ENCODE measurements around the gene ATP6V1E1. TPM values are rescaled to one million over a fixed set of nuclear protein-coding genes. Genes with fewer than 3 reads are reported as not detected.
"Not testable (repeated sequence)": the region's sequence is repeated elsewhere in the genome, so short reads cannot be mapped to it uniquely, and the experiment has no call there.

ATP6V1E1 gene
- total RNA-seq, 2 experiments from 2014 or later, result 95.5 to 97.9 TPM

DNA sequence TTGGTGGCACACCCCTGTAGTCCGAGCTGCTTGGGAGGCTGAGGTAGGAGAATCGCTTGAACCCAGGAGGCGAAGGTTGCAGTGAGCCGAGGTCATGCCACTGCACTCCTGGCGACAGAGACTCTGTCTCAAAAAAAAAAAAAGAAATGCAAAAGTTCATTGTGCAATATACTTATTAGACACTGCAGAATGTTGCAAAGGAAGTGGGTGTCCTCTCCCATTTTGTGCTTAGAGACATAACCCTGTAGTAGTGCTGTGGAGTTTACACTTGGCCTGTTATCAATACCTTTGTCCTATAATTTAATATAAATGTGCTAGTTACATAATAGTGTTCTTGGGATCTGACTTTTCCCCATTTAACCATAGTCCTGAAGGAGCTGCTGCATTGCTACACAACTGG, 19.4 kb upstream of the ATP6V1E1 start:
- intact Hi-C loops (cut with micrococcal nuclease), result no loop called here
- H3K4me1 Mint-ChIP-seq (ENCODE audit: low read depth), result peaks cover 5% of the 10 kb centered on the region
- ChIA-PET POLR2A (no interaction called here), CTCF (no interaction called here)
- H3K4me3 Mint-ChIP-seq, result no peak overlapping the region
- peaks cover 3% of the 10 kb centered on the region for H3K36me3 Mint-ChIP-seq
- H3K27me3 Mint-ChIP-seq, result no peaks in the 10 kb centered on the region
- H3K9me3 Mint-ChIP-seq, result no peaks in the 10 kb centered on the region
- H3K27ac Mint-ChIP-seq, result no peak overlapping the region
- no peak for DNase-seq

DNA sequence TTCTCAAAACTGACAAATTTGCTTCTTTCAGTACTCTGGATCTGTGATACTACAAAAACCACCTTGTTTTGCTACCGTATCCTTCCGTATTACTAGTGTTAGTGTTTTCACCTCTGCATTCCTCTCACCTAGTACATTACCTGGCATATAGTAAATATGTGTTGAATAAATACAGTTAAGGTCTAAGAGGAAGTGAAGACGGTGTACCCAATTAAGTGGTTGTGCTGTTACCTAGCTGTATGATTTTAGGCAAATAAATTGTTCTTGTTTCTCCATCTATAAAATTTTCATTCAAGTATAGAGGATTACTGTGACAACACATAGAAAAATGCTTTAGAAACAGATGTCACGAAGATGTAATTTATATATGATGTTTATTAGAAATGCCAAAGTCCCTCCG, 18.9 kb upstream of the ATP6V1E1 start:
- peaks cover 7% of the 10 kb centered on the region for H3K4me1 Mint-ChIP-seq (ENCODE audit: low read depth)
- H3K9me3 Mint-ChIP-seq, result no peaks in the 10 kb centered on the region
- H3K27ac Mint-ChIP-seq, result no peak overlapping the region
- H3K36me3 Mint-ChIP-seq, result peaks cover 6% of the 10 kb centered on the region
- no peak for DNase-seq
- ChIA-PET POLR2A (no interaction called here), CTCF (no interaction called here)
- H3K4me3 Mint-ChIP-seq, result no peak overlapping the region
- H3K27me3 Mint-ChIP-seq, result no peaks in the 10 kb centered on the region
- intact Hi-C loops (cut with micrococcal nuclease), result no loop called here

DNA sequence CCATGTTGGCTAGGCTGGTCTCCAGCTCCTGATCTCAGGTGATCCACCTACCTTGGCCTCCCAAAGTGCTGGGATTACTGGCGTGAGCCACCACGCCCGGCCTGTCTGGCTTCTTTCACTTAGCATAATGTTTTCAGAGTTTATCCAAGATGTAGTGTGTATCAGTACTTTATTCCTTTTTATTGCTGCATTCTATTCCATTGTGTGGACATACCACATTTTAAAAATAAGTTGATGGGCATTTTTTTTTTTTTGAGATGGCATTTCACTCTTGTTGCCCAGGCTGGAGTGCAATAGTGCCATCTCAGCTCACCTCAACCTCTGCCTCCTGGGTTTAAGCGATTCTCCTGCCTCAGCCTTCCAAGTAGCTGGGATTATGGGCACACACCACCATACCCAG, 13.8 kb upstream of the ATP6V1E1 start:
- POLR2A ChIA-PET; CTCF ChIA-PET; H3K27me3 Mint-ChIP-seq; DNase-seq; H3K4me3 Mint-ChIP-seq; H3K27ac Mint-ChIP-seq; H3K9me3 Mint-ChIP-seq; intact Hi-C loops (cut with micrococcal nuclease): not testable (repeated sequence)
- Mint-ChIP-seq H3K36me3 (peaks cover 15% of the 10 kb centered on the region), H3K4me1 (ENCODE audit: low read depth) (peaks cover 22% of the 10 kb centered on the region)

DNA sequence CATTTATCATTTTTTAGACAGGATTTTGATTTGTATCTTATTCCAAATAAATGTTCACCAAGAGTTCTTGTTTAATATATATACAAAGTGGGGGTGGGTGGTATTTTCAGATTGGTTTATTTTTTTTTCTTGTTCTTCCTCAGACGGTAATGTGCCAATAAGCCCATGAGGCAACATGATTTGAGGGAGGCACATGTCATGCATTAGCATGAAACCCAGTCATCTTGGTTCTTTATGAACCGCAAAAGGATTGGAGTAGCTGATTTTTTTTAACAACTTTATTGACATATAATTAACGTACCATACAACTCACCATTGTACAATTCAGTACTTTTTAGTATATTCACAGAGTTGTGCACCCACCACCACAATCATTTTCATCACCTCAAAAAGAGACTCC, 12.7 kb upstream of the ATP6V1E1 start:
- peaks cover 21% of the 10 kb centered on the region for H3K4me1 Mint-ChIP-seq (ENCODE audit: low read depth)
- H3K9me3 Mint-ChIP-seq, result no peaks in the 10 kb centered on the region
- ChIA-PET CTCF (interaction anchor here (0.9 kb wide), 1 partner anchor 102 kb away, joined by 4 read pairs; no protein-coding TSS in a partner anchor), POLR2A (no interaction called here)
- intact Hi-C loops (cut with micrococcal nuclease), result no loop called here
- H3K4me3 Mint-ChIP-seq, result no peak overlapping the region
- H3K36me3 Mint-ChIP-seq, result peaks cover 14% of the 10 kb centered on the region
- no peaks in the 10 kb centered on the region for H3K27me3 Mint-ChIP-seq
- no peak overlapping the region for H3K27ac Mint-ChIP-seq
- DNase-seq, result no peak

DNA sequence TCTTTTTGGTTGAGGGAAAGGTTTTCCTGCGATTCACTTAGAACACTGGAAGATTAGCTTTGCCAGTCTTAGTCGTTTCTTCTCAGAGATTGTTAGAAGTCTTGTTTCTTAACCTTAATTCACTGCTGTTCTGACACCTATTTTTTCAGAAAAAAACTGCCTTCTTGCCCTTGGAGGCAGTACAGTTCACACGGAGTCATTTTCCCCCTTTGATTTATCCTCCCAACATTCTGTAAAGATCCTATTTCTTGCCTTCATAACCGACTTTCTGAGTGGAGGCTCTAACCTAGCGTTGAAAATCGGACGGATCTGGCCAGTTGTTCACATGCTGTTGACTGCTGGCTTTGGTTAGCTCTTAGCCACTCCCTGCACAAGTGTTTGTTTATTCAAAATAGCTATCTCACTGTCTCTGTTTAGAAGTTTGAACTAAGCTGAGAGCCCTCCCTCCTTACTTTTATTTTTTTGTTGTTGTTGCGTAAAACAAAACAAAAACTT, 10.7 kb upstream of the ATP6V1E1 start:
- no peak for DNase-seq
- CTCF ChIA-PET, result interaction anchor here (1.2 kb wide), 3 partner anchors 191 to 552 kb away, joined by 3 to 6 read pairs (median 3); no protein-coding TSS in a partner anchor

DNA sequence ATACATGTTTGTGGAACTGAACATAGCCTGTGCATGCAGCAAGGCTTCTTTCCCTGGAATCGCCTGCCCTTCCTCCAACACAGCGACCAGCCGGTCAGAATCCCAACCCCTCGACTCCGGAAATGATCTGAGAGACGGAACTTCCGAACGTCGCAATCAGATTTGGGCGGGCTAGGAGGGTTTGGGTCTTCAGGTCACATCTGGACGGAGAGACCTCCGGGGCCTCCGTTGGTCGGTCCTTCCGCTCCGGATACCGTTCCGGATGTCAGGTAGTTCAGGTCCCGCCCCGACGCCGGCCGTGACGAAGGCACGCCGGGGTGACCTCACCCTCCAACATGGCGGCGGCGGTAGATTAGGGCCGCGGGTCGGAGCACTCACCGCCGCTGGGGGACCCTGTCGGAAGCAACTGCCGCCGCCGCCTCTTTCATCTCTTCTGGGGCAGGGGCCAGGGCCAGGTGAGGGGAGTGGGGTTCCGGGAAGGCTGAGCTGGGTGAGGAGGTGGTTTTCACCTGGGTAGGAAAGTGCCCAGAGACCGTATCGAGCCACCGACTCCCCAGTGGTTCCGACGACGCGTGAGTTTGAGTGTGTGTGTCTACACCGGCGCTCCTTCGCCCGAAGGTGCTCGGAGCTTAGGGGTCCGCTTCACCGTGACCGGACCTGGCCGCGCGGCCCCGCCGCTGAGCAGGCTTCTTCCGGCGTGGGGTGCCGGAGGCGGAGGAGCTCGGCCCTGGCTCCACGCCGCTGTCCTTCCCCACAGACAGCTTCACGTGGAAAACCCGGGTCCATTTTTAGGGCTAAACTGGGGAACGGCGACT, 10.1 kb upstream of the ATP6V1E1 start, which contains the start of gene BCL2L13:
BCL2L13 (plus strand) TSS at position 326 of the 815 bp plus-strand sequence. CDS start 16,955 bp downstream, outside the sequence.
- H3K4me3 Mint-ChIP-seq, result peak within 1 kb of the TSS; percentile 87
- H3K4me1 Mint-ChIP-seq (ENCODE audit: low read depth), result peaks cover 21% of the 10 kb centered on the region
- DNase-seq, result peak; percentile 93
- peak within 1 kb of the TSS; percentile 89 for H3K27ac Mint-ChIP-seq
- POLR2A ChIA-PET, result interaction anchor here (0.5 to 1.6 kb wide), 13 partner anchors 17 to 480 kb away, joined by 3 to 6 read pairs (median 4); partner anchors contain the start of genes HDHD5 and PEX26
- H3K36me3 Mint-ChIP-seq, result peaks cover 14% of the 10 kb centered on the region
- H3K9me3 Mint-ChIP-seq, result no peaks in the 10 kb centered on the region
- intact Hi-C loops (cut with micrococcal nuclease), result loop anchor here (1.0 to 5.0 kb wide), 3 partner anchors 10 to 439 kb away; partner anchors contain the start of genes ATP6V1E1 and PEX26
- H3K27me3 Mint-ChIP-seq, result no peaks in the 10 kb centered on the region
- CTCF ChIA-PET, result interaction anchor here (1.2 kb wide), 3 partner anchors 192 to 551 kb away, joined by 3 to 6 read pairs (median 3); no protein-coding TSS in a partner anchor

More for the DNA sequence above, 10.7 kb upstream of the ATP6V1E1 start:
- peaks cover 14% of the 10 kb centered on the region for H3K36me3 Mint-ChIP-seq
- H3K27ac Mint-ChIP-seq, result peak overlapping the region; percentile 89
- no peaks in the 10 kb centered on the region for H3K27me3 Mint-ChIP-seq
- peaks cover 21% of the 10 kb centered on the region for H3K4me1 Mint-ChIP-seq (ENCODE audit: low read depth)
- H3K4me3 Mint-ChIP-seq, result peak overlapping the region; percentile 87
- POLR2A ChIA-PET, result interaction anchor here (0.6 to 1.6 kb wide), 12 partner anchors 18 to 481 kb away, joined by 3 to 6 read pairs (median 4); partner anchors contain the start of genes HDHD5 and PEX26
- no peaks in the 10 kb centered on the region for H3K9me3 Mint-ChIP-seq
- intact Hi-C loops (cut with micrococcal nuclease), result loop anchor here (2.0 to 5.0 kb wide), 2 partner anchors 68 to 438 kb away; partner anchors contain the start of gene PEX26

DNA sequence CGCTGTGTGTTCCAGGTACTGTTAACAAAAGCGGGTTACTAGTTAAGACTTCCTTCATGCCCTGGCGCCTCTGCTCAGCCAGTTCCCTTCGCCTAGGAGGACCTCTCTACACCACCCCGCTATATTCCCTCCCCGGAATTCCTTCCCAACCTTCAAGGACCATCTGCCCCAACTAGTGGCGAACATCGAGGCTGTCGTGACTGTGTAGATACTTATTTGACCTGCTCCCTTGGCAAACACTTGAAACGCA, 9.6 kb upstream of the ATP6V1E1 start:
- Mint-ChIP-seq H3K4me1 (ENCODE audit: low read depth) (peaks cover 21% of the 10 kb centered on the region), H3K36me3 (peaks cover 14% of the 10 kb centered on the region), H3K27ac (peak overlapping the region; percentile 89), H3K4me3 (peak overlapping the region; percentile 87), H3K27me3 (no peaks in the 10 kb centered on the region), H3K9me3 (no peaks in the 10 kb centered on the region)
- DNase-seq, result no peak
- ChIA-PET POLR2A (interaction anchor here (0.5 kb wide), 1 partner anchor 68 kb away, joined by 3 read pairs; no protein-coding TSS in a partner anchor), CTCF (no interaction called here)
- intact Hi-C loops (cut with micrococcal nuclease), result loop anchor here (1.0 to 5.0 kb wide), 3 partner anchors 10 to 439 kb away; partner anchors contain the start of genes ATP6V1E1 and PEX26

DNA sequence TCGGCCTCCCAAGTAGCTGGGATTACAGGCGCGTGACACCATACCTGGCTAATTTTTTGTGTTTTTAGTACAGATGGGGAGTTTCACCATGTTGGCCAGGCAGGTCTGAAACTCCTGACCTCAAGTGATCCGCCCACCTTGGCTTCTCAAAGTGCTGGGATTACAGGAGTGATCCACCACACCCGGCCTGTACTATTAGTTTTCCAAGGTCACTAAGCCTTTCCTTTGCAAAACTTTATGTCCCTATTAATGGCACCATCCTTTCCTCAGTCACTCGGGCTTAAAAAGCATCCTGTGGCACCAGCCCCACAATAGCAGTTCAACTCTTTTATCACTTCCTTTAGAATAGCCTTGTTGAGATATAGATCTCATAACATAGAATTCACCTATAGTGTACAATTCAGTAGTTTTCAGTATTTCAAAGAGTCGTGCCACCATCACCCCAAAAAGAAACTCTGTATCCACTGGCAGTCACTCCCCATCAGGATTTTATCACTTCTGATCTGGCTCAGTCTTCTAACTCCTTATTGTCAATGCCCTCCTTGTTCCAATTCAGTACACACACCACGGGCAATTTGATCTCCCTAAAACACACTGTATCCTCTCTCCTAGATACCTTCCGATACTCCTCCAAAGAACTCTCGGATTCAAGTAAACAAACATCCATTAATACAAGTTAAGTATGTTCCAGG, 9.1 kb upstream of the ATP6V1E1 start:
- intact Hi-C loops (cut with micrococcal nuclease), result loop anchor here (1.0 to 5.0 kb wide), 3 partner anchors 9 to 440 kb away; partner anchors contain the start of genes ATP6V1E1 and PEX26
- H3K27ac Mint-ChIP-seq, result peak overlapping the region; percentile 89
- no peaks in the 10 kb centered on the region for H3K9me3 Mint-ChIP-seq
- peak overlapping the region; percentile 87 for H3K4me3 Mint-ChIP-seq
- ChIA-PET CTCF (no interaction called here), POLR2A (no interaction called here)
- DNase-seq, result no peak
- no peaks in the 10 kb centered on the region for H3K27me3 Mint-ChIP-seq
- peaks cover 10% of the 10 kb centered on the region for H3K36me3 Mint-ChIP-seq
- peaks cover 18% of the 10 kb centered on the region for H3K4me1 Mint-ChIP-seq (ENCODE audit: low read depth)

DNA sequence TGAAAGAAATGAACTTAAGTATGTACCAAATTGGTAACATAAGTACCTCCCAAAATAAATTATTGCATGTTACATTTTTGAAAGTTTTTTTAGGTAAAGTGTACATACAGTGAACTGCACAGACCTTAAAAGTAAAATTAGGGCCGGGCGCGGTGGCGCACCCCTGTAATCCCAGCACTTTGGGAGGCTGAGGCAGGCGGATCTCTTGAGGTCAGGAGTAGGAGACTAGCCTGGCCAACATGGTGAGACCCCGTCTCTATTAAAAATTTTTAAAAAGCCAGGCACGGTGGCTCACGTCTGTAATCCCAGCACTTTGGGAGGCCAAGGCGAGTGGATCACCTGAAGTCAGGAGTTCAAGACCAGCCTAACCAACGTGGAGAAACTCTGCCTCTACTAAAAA, 8.3 kb upstream of the ATP6V1E1 start:
- POLR2A ChIA-PET, H3K27me3 Mint-ChIP-seq: not testable (repeated sequence)

DNA sequence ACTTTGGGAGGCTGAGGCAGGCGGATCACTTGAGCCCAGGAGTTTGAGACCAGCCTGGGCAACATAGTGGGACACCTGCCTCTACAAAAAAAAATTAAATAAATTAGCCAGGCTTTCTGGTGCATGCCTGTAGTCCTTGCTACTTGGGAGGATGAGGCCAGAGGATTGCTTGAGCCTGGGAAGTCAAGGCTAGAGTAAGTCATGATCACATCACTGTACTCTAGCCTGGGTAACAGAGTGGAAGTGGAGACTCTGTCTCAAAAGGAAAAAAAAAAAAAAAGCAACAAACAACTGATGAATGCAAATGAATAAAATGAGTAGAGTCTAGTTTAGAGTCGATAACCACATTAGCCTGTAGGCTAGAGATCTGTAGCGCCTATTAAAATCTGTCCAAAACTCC, 6.1 kb upstream of the ATP6V1E1 start:
- intact Hi-C loops (cut with micrococcal nuclease), result loop anchor here (5.0 kb wide), 1 partner anchor 443 kb away; the partner anchor contains the start of gene PEX26
- no peaks in the 10 kb centered on the region for H3K9me3 Mint-ChIP-seq
- CTCF ChIA-PET, result no interaction called here
- no peak overlapping the region for H3K4me3 Mint-ChIP-seq
- no peak overlapping the region for H3K27ac Mint-ChIP-seq
- H3K27me3 Mint-ChIP-seq, result no peaks in the 10 kb centered on the region
- POLR2A ChIA-PET, result no interaction called here
- no peak for DNase-seq
- H3K4me1 Mint-ChIP-seq (ENCODE audit: low read depth), result peaks cover 12% of the 10 kb centered on the region
- H3K36me3 Mint-ChIP-seq, result peaks cover 3% of the 10 kb centered on the region

More for the DNA sequence above, 8.3 kb upstream of the ATP6V1E1 start:
- DNase-seq, H3K9me3 Mint-ChIP-seq, H3K36me3 Mint-ChIP-seq, H3K27ac Mint-ChIP-seq, H3K4me3 Mint-ChIP-seq, CTCF ChIA-PET: not testable (repeated sequence)
- H3K4me1 Mint-ChIP-seq (ENCODE audit: low read depth), result peaks cover 18% of the 10 kb centered on the region
- intact Hi-C loops (cut with micrococcal nuclease), result loop anchor here (5.0 kb wide), 1 partner anchor 440 kb away; the partner anchor contains the start of gene PEX26

DNA sequence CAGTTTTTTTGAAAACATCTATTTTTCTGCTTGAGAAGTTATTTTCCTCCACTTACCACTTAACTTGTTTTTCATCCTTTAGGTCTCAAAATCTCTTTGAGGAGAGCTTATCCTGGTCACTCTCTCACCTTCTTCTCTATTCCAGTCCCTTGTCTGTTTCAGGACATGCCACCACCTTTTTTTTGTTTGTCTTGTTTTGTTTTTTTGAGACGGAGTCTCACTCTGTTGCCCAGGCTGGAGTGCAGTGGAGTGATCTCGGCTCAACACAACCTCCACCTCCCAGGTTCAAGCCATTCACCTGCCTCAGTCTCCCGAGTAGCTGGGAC, 5.4 kb upstream of the ATP6V1E1 start:
- Mint-ChIP-seq H3K27me3 (no peaks in the 10 kb centered on the region), H3K36me3 (peaks cover 3% of the 10 kb centered on the region), H3K4me1 (ENCODE audit: low read depth) (peaks cover 9% of the 10 kb centered on the region), H3K4me3 (no peak overlapping the region), H3K9me3 (no peaks in the 10 kb centered on the region), H3K27ac (no peak overlapping the region)
- intact Hi-C loops (cut with micrococcal nuclease), result no loop called here
- ChIA-PET POLR2A (interaction anchor here (0.6 kb wide), 1 partner anchor 40 kb away, joined by 3 read pairs; no protein-coding TSS in a partner anchor), CTCF (no interaction called here)
- no peak for DNase-seq
